Measurements from ENCODE around the gene IDH3A.

GRCh38 chr15:78101423-78102105, 47.6 kb upstream of the IDH3A start:
- no peak for TF ChIP-seq CTCF (IDR thresholded peaks at IDR 0.05)
- no peak for TF ChIP-seq POLR2A (IDR thresholded peaks at IDR 0.05)

All from right lobe of liver (tissue), 4 donors.